PC-9 (cell line): ENCODE measurements around the gene GATM. TPM values are rescaled to one million over a fixed set of nuclear protein-coding genes. Genes with fewer than 3 reads are reported as not detected.
A peak's percentile ranks its signal among the peaks of the same experiment; 100 is the strongest.

Source experiments
- BruUV-seq: library from RNA; stranded (reverse); fragments of 400-500 nt; replicated peaks from 2 replicates; lab custom pipeline; 2021; lab: Mats Ljungman, UMichigan
- CTCF ChIA-PET: fragments of 300-600 bp; sonication (Branson Sonifier 250); formaldehyde crosslinking; loops from one replicate; lab custom pipeline; 2022; ENCODE audit warnings: antibody characterized with exemption; lab: Charles Lee
- POLR2A ChIA-PET: fragments of 300-600 bp; sonication (Branson Sonifier 250); formaldehyde crosslinking; loops from one replicate; lab custom pipeline; 2022; ENCODE audit warnings: antibody characterized with exemption; ENCODE audit not compliant: unreplicated experiment; lab: Charles Lee
- DNase-seq, 2 experiments: peaks; one replicate each; pipeline versions ENCODE4 v3.0.0 to v3.0.0-alpha.2; 2015 to 2022; ENCODE audit warnings: mixed read lengths in 1 of 2
- H2AFZ ChIP-seq: fragments of 200-600 bp; sonication (generic); 2 replicates; pipeline ENCODE4 v1.8.1; 2017; ENCODE audit warnings: antibody characterized with exemption
- H3F3A ChIP-seq: fragments of 200-600 bp; sonication (generic); 2 replicates; pipeline ENCODE4 v1.8.1; 2017; ENCODE audit warnings: antibody characterized with exemption, mild to moderate bottlenecking, low read depth; ENCODE audit not compliant: insufficient read depth
- H3K27ac ChIP-seq: fragments of 200-600 bp; sonication (generic); 2 replicates; pipeline ENCODE4 v1.6.1; 2016; ENCODE audit warnings: mixed run types
- H3K27me3 ChIP-seq: fragments of 200-600 bp; sonication (generic); 2 replicates; pipeline ENCODE4 v1.6.1; 2016; ENCODE audit warnings: low read depth, mixed run types; ENCODE audit not compliant: insufficient read depth
- H3K36me3 ChIP-seq: fragments of 200-600 bp; sonication (generic); 2 replicates; pipeline ENCODE4 v1.6.1; 2016; ENCODE audit warnings: low read depth, mixed run types
- H3K4me1 ChIP-seq: fragments of 200-600 bp; sonication (generic); replicated peaks from 2 replicates; pipeline ENCODE4 v1.6.1; 2016; ENCODE audit warnings: mixed run types; ENCODE audit not compliant: insufficient read depth
- H3K4me2 ChIP-seq: fragments of 200-600 bp; sonication (generic); 2 replicates; pipeline ENCODE4 v1.6.1; 2017; ENCODE audit warnings: mixed run types
- H3K4me3 ChIP-seq: fragments of 200-600 bp; sonication (generic); 2 replicates; pipeline ENCODE4 v1.6.1; 2016; ENCODE audit warnings: mixed run types
- H3K79me2 ChIP-seq: fragments of 200-600 bp; sonication (generic); 2 replicates; pipeline ENCODE4 v1.6.1; 2017; ENCODE audit warnings: low read depth, mixed run types
- H3K9me2 ChIP-seq: fragments of 200-600 bp; sonication (generic); 2 replicates; pipeline ENCODE4 v1.8.1; 2017; ENCODE audit warnings: mild to moderate bottlenecking; ENCODE audit not compliant: insufficient read depth
- H3K9me3 ChIP-seq: fragments of 200-600 bp; sonication (generic); 2 replicates; pipeline ENCODE4 v1.8.1; 2016; ENCODE audit warnings: low read depth; ENCODE audit not compliant: insufficient read depth
- H4K20me1 ChIP-seq: fragments of 200-600 bp; sonication (generic); 2 replicates; pipeline ENCODE4 v1.8.1; 2017; ENCODE audit not compliant: insufficient read depth
- EZH2 ChIP-seq: fragments of 200-600 bp; sonication (generic); IDR thresholded peaks from 2 replicates; pipeline ENCODE4 v1.8.0; 2017; ENCODE audit warnings: antibody characterized with exemption, low read depth
- intact Hi-C: fragments of 100-400 bp; cut with micrococcal nuclease; formaldehyde crosslinking; loops from one replicate; pipeline ENCODE4 v1.10.0; 2022; ENCODE audit not compliant: unreplicated experiment
- total RNA-seq: library from RNA; stranded (reverse); gene quantifications from 2 replicates; pipeline ENCODE4 v1.2.3, GENCODE V29; 2021
- TF ChIP-seq, protein P1 (sequence below): fragments of 200-600 bp; sonication (generic); conservative IDR thresholded peaks from 2 replicates; pipeline ENCODE4 v1.6.1; 2017; ENCODE audit warnings: mixed run types, antibody characterized with exemption, mild to moderate bottlenecking, moderate library complexity

GATM gene
- total RNA-seq, 1 experiment from 2014 or later: 9.8 TPM

- ChIA-PET CTCF (interaction anchor here (1.1 to 1.3 kb wide), 2 partner anchors 95 to 273 kb away, joined by 3 to 4 read pairs; no protein-coding TSS in a partner anchor), POLR2A (no interaction called here)
- H3K9me3 ChIP-seq: no peaks in the 10 kb centered on the region
- H3K79me2 ChIP-seq: peaks cover 23% of the 10 kb centered on the region
- no peak overlapping the region for H3K4me3 ChIP-seq
- H3K27ac ChIP-seq: no peak overlapping the region
- H3F3A ChIP-seq: 0 out of 2 replicates have a peak, but pooled peaks cover 4% of the 10 kb centered on the region
- H3K36me3 ChIP-seq: no peaks in the 10 kb centered on the region
- H4K20me1 ChIP-seq: peaks cover 10% of the 10 kb centered on the region
- H3K9me2 ChIP-seq: no peaks in the 10 kb centered on the region
- no peaks in the 10 kb centered on the region for H3K27me3 ChIP-seq
- DNase-seq: peak in 1 of 2 experiments; percentile 50
- H3K4me2 ChIP-seq: no peak overlapping the region
- intact Hi-C loops: loop anchor here (1.0 kb wide), 3 partner anchors 92 to 236 kb away; no protein-coding TSS in a partner anchor
- BruUV-seq: no TSS peak
- peaks cover 13% of the 10 kb centered on the region for H3K4me1 ChIP-seq
- TF ChIP-seq EZH2: no peak
- TF ChIP-seq, protein P1, sequence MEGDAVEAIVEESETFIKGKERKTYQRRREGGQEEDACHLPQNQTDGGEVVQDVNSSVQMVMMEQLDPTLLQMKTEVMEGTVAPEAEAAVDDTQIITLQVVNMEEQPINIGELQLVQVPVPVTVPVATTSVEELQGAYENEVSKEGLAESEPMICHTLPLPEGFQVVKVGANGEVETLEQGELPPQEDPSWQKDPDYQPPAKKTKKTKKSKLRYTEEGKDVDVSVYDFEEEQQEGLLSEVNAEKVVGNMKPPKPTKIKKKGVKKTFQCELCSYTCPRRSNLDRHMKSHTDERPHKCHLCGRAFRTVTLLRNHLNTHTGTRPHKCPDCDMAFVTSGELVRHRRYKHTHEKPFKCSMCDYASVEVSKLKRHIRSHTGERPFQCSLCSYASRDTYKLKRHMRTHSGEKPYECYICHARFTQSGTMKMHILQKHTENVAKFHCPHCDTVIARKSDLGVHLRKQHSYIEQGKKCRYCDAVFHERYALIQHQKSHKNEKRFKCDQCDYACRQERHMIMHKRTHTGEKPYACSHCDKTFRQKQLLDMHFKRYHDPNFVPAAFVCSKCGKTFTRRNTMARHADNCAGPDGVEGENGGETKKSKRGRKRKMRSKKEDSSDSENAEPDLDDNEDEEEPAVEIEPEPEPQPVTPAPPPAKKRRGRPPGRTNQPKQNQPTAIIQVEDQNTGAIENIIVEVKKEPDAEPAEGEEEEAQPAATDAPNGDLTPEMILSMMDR: peak; percentile 77
- H2AFZ ChIP-seq: no peak overlapping the region
Measured at GRCh38 chr15:45399381-45400212, 21.3 kb upstream of the GATM start.

DNA sequence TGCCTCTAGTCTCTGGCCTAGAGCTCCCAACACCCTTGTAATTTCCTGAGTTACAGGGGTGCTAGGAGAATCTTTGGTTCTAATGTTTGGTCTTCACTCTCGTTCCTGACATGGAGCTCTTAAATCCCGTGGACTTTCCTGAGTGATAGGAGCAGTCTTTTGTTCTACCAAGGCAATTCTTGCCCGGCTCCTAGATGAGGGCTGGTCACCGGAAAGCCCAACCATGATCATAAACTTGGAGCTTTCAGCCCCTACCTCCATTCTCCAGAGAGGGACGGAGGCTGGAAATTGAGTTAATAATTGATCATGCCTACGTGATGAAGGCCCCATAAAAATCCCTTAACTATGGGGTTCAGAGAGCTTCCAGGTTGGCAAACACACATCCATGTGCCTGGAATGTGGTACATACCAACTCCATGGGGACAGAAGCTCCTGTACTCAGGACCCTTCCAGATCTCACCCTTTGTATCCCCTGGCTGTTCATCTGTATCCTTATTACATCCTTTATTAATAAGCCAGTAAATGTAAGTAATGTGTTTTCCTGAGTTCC, 18.8 kb upstream of the GATM start:
- peaks cover 13% of the 10 kb centered on the region for H3K4me1 ChIP-seq
- POLR2A ChIA-PET: interaction anchor here (0.5 kb wide), 1 partner anchor 99 kb away, joined by 4 read pairs; no protein-coding TSS in a partner anchor

DNA sequence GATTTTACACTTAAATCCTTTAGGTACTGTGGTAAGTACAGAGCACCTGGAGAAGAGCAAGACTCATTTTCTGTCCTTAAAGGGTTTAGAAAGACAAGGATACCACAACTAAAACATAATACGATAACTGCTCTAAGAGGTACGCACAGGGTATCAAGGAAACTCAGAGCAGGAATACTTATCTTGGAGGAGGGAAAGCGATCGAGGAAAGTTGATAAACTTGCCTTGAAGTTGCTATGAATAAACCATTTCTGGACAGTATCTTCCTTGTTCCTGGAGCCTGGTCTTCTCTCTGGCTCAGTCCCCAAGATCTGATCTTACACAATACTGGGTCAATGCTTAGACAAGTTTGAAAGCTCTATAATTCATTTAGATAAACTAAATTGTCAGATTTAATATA, 17.6 kb upstream of the GATM start:
- Histone ChIP-seq H4K20me1 (no peaks in the 10 kb centered on the region), H3K4me2 (no peak overlapping the region), H2AFZ (no peak overlapping the region), H3K27me3 (no peaks in the 10 kb centered on the region), H3K9me3 (no peaks in the 10 kb centered on the region), H3K79me2 (no peaks in the 10 kb centered on the region), H3K9me2 (no peaks in the 10 kb centered on the region), H3K27ac (no peak overlapping the region), H3K4me1 (peaks cover 8% of the 10 kb centered on the region), H3K36me3 (no peaks in the 10 kb centered on the region), H3K4me3 (no peak overlapping the region), H3F3A (no peaks in the 10 kb centered on the region)
- CTCF ChIA-PET: no interaction called here
- DNase-seq: no peak
- intact Hi-C loops: no loop called here
- TF ChIP-seq, protein P1: no peak
- TF ChIP-seq EZH2: no peak
- POLR2A ChIA-PET: no interaction called here
- BruUV-seq: no TSS peak

More for the DNA sequence above, 18.8 kb upstream of the GATM start:
- Histone ChIP-seq H4K20me1 (no peaks in the 10 kb centered on the region), H3K9me2 (no peaks in the 10 kb centered on the region), H3K36me3 (no peaks in the 10 kb centered on the region), H2AFZ (no peak overlapping the region), H3K79me2 (no peaks in the 10 kb centered on the region), H3F3A (0 out of 2 replicates have a peak, but pooled peaks cover 4% of the 10 kb centered on the region), H3K27ac (no peak overlapping the region), H3K4me2 (no peak overlapping the region), H3K27me3 (no peaks in the 10 kb centered on the region), H3K9me3 (no peaks in the 10 kb centered on the region), H3K4me3 (no peak overlapping the region)
- CTCF ChIA-PET: interaction anchor here (0.6 kb wide), 1 partner anchor 16 kb away, joined by 3 read pairs; no protein-coding TSS in a partner anchor
- no TSS peak for BruUV-seq
- no peak for DNase-seq
- no peak for TF ChIP-seq EZH2
- TF ChIP-seq, protein P1: no peak
- intact Hi-C loops: no loop called here
